HCT116 (cell line): ENCODE measurements around the gene SMPDL3A. TPM values are rescaled to one million over a fixed set of nuclear protein-coding genes. Genes with fewer than 3 reads are reported as not detected.

ENCODE experiments used
- ATAC-seq: fragments of 200-7000 bp; cut with Tn5 transposase; 2 replicates; pipeline ENCODE4 v1.9.1; 2020; ENCODE audit warnings: mild to moderate bottlenecking, moderate library complexity
- BruUV-seq: library from RNA; stranded (reverse); fragments of 400-500 nt; replicated peaks from 2 replicates; lab custom pipeline; 2021; lab: Mats Ljungman, UMichigan
- CTCF ChIA-PET: fragments of 300-600 bp; sonication (Branson Sonifier 250); formaldehyde crosslinking; loops from one replicate; lab custom pipeline; 2021; ENCODE audit warnings: antibody characterized with exemption; lab: Charles Lee
- POLR2A ChIA-PET: fragments of 300-600, 350-600 bp; sonication (Branson Sonifier 250); formaldehyde crosslinking; loops from one replicate; lab custom pipeline; 2021; ENCODE audit warnings: antibody characterized with exemption; lab: Charles Lee
- RAD21 ChIA-PET, 2 experiments: fragments of 300-600 bp; sonication (Branson Sonifier 250); formaldehyde crosslinking; loops; one replicate each; lab custom pipeline; 2023; ENCODE audit warnings: low total read pairs in 2 of 2; ENCODE audit not compliant: uncharacterized antibody in 2 of 2, unreplicated experiment in 2 of 2, low non-redundant PET in 1 of 2; lab: Charles Lee
- DNase-seq: peaks from one replicate; pipeline ENCODE4 v3.0.0-alpha.2; 2010; ENCODE audit warnings: low read depth, low spot score
- H2AFZ ChIP-seq: fragments of 200-600 bp; shearing (Covaris generic), sonication (generic); 2 replicates; pipeline ENCODE4 v1.6.1; 2017; ENCODE audit warnings: low read depth, mixed run types, mixed read lengths, antibody characterized with exemption, low read length; ENCODE audit not compliant: poor library complexity, severe bottlenecking
- H3K27ac ChIP-seq: 2 replicates; pipeline ENCODE4 v1.5.1; 2012; ENCODE audit warnings: low read depth, low read length
- H3K27me3 ChIP-seq: fragments of 200-600 bp; sonication (generic); 2 replicates; pipeline ENCODE4 v1.6.1; 2016; ENCODE audit warnings: mixed run types, low read length, mixed read lengths; ENCODE audit not compliant: insufficient read depth
- H3K36me3 ChIP-seq, 2 experiments: fragments of 200-500 bp in 1 of 2; fragments of 200-600 bp in 1 of 2; sonication (Bioruptor generic) in 1 of 2; sonication (generic) in 1 of 2; 2 replicates each; pipeline versions ENCODE4 v1.5.1 to v1.6.1; 2014 to 2016; ENCODE audit warnings: low read length in 2 of 2, inconsistent platforms in 1 of 2, mixed read lengths in 1 of 2, mixed run types in 1 of 2; ENCODE audit not compliant: insufficient read depth in 2 of 2, control insufficient read depth in 1 of 2
- H3K4me1 ChIP-seq, 2 experiments: fragments of 200-600 bp in 1 of 2; sonication (generic) in 1 of 2; 2 replicates each; pipeline versions ENCODE4 v1.5.1 to v1.6.1; 2012 to 2017; ENCODE audit warnings: low read length in 2 of 2, inconsistent platforms in 1 of 2, mild to moderate bottlenecking in 1 of 2, mixed read lengths in 1 of 2, mixed run types in 1 of 2, moderate library complexity in 1 of 2; ENCODE audit not compliant: insufficient read depth in 2 of 2, control insufficient read depth in 1 of 2
- H3K4me2 ChIP-seq: fragments of 200-600 bp; sonication (generic); 2 replicates; pipeline ENCODE4 v1.6.1; 2017; ENCODE audit warnings: mixed run types, low read length, mixed read lengths
- H3K4me3 ChIP-seq, 2 experiments: fragments of 200-600 bp in 1 of 2; sonication (generic) in 1 of 2; replicated peaks in 1 of 2; 2 replicates each; pipeline ENCODE4 v1.5.1; 2011 to 2016; ENCODE audit warnings: low read length in 2 of 2, control low read depth in 1 of 2, low read depth in 1 of 2, mild to moderate bottlenecking in 1 of 2, mixed read lengths in 1 of 2, mixed run types in 1 of 2
- H3K79me2 ChIP-seq: fragments of 200-600 bp; sonication (generic); 2 replicates; pipeline ENCODE4 v1.6.1; 2017; ENCODE audit warnings: mild to moderate bottlenecking, mixed run types, low read length, moderate library complexity, mixed read lengths; ENCODE audit not compliant: insufficient read depth
- H3K9ac ChIP-seq: fragments of 200-600 bp; sonication (generic); 2 replicates; pipeline ENCODE4 v1.6.1; 2016; ENCODE audit warnings: low read length, mixed read lengths
- H3K9me2 ChIP-seq: fragments of 200-600 bp; sonication (generic), shearing (Covaris generic); 2 replicates; pipeline ENCODE4 v1.6.1; 2017; ENCODE audit warnings: mixed run types, mild to moderate bottlenecking, moderate library complexity; ENCODE audit not compliant: insufficient read depth
- H3K9me3 ChIP-seq, 2 experiments: fragments of 200-500 bp in 1 of 2; fragments of 200-600 bp in 1 of 2; sonication (Bioruptor generic) in 1 of 2; sonication (generic) in 1 of 2; 2 replicates each; pipeline ENCODE4 v1.6.1; 2014 to 2017; ENCODE audit warnings: low read length in 2 of 2, mixed read lengths in 2 of 2, inconsistent platforms in 1 of 2, low read depth in 1 of 2, mild to moderate bottlenecking in 1 of 2, mixed run types in 1 of 2, moderate library complexity in 1 of 2; ENCODE audit not compliant: control insufficient read depth in 1 of 2, insufficient read depth in 1 of 2
- H4K20me1 ChIP-seq: fragments of 200-600 bp; sonication (generic), shearing (Covaris generic); 2 replicates; pipeline ENCODE4 v1.6.1; 2017; ENCODE audit warnings: mixed run types, mild to moderate bottlenecking, moderate library complexity; ENCODE audit not compliant: insufficient read depth
- ATF3 ChIP-seq: IDR thresholded peaks from 2 replicates; pipeline ENCODE4 v1.6.1; 2012
- CBX3 ChIP-seq: IDR thresholded peaks from 2 replicates; pipeline ENCODE4 v1.6.1; 2012; ENCODE audit warnings: low read depth
- CEBPB ChIP-seq: IDR thresholded peaks from 2 replicates; pipeline ENCODE4 v1.6.1; 2012; ENCODE audit warnings: low read depth
- EGR1 ChIP-seq: IDR thresholded peaks from 2 replicates; pipeline ENCODE4 v1.6.1; 2012; ENCODE audit warnings: low read depth
- ELF1 ChIP-seq: IDR thresholded peaks from 2 replicates; pipeline ENCODE4 v1.6.1; 2012; ENCODE audit warnings: low read depth, borderline replicate concordance
- EZH2 ChIP-seq: fragments of 200-600 bp; sonication (generic); IDR thresholded peaks from 2 replicates; pipeline ENCODE4 v1.6.1; 2017; ENCODE audit warnings: antibody characterized with exemption, mixed run types
- EZH2phosphoT487 ChIP-seq: fragments of 200-600 bp; IDR thresholded peaks from 2 replicates; pipeline ENCODE4 v1.6.1; 2018; ENCODE audit warnings: antibody characterized with exemption, borderline replicate concordance
- FOSL1 ChIP-seq: IDR thresholded peaks from 2 replicates; pipeline ENCODE4 v1.6.1; 2012; ENCODE audit warnings: low read depth
- MAX ChIP-seq: IDR thresholded peaks from 2 replicates; pipeline ENCODE4 v1.6.1; 2012
- POLR2A ChIP-seq: IDR thresholded peaks from 2 replicates; pipeline ENCODE4 v1.7.0; 2011; ENCODE audit warnings: borderline replicate concordance; ENCODE audit not compliant: insufficient read depth, insufficient read length; ENCODE audit errors: extremely low read depth
- POLR2AphosphoS5 ChIP-seq: IDR thresholded peaks from 2 replicates; pipeline ENCODE4 v1.6.1; 2011; ENCODE audit warnings: mild to moderate bottlenecking, low read depth, low read length, moderate library complexity
- RAD21 ChIP-seq: IDR thresholded peaks from 2 replicates; pipeline ENCODE4 v1.6.1; 2012; ENCODE audit warnings: low read depth, mild to moderate bottlenecking
- REST ChIP-seq: IDR thresholded peaks from 2 replicates; pipeline ENCODE4 v1.6.1; 2012; ENCODE audit warnings: low read depth
- SIN3A ChIP-seq: IDR thresholded peaks from 2 replicates; pipeline ENCODE4 v1.6.1; 2012; ENCODE audit warnings: low read depth
- SRF ChIP-seq: IDR thresholded peaks from 2 replicates; pipeline ENCODE4 v1.6.1; 2012; ENCODE audit warnings: low read depth
- YY1 ChIP-seq: IDR thresholded peaks from 2 replicates; pipeline ENCODE4 v1.6.1; 2011; ENCODE audit warnings: low read length, low read depth, moderate library complexity, mild to moderate bottlenecking; ENCODE audit not compliant: insufficient replicate concordance; ENCODE audit errors: extremely low read depth
- ZBTB33 ChIP-seq: IDR thresholded peaks from 2 replicates; pipeline ENCODE4 v1.6.1; 2011; ENCODE audit warnings: mild to moderate bottlenecking, low read length, moderate library complexity; ENCODE audit not compliant: insufficient replicate concordance; ENCODE audit errors: extremely low read depth
- ZFX ChIP-seq: fragments of 450-650 bp; IDR thresholded peaks from 2 replicates; pipeline ENCODE4 v1.6.1; 2017
- intact Hi-C: fragments of 100-400 bp; cut with micrococcal nuclease; formaldehyde crosslinking; loops from 2 replicates; pipeline ENCODE4 v1.10.0; 2022
- total RNA-seq: library from RNA; stranded (reverse); gene quantifications from one replicate; pipeline ENCODE4 v1.2.1, GENCODE V29; 2021; ENCODE audit not compliant: unreplicated experiment

The SMPDL3A gene
- total RNA-seq, 1 experiment from 2014 or later = 2.4 TPM

- TF ChIP-seq SIN3A (peak; percentile 73), ZFX (no peak), MAX (no peak; the same call in 1 of the 2 replicates), EGR1 (peak; percentile 25; the same call in 1 of the 2 replicates)
Measured at GRCh38 chr6:122798099-122798641, 9.1 kb downstream of the SMPDL3A start (continued).

- Histone ChIP-seq H3K9ac (no peak overlapping the region), H3K4me1 (peaks cover 3 to 34% of the 10 kb centered on the region in 2 experiments), H3K9me2 (no peaks in the 10 kb centered on the region), H4K20me1 (no peaks in the 10 kb centered on the region), H3K27ac (no peak overlapping the region), H3K27me3 (no peaks in the 10 kb centered on the region), H3K4me2 (peak overlapping the region; percentile 65), H3K79me2 (no peaks in the 10 kb centered on the region), H3K4me3 (no peak overlapping the region), H3K36me3 (no peaks in the 10 kb centered on the region), H3K9me3 (no peaks in the 10 kb centered on the region), H2AFZ (no peak overlapping the region)
- ChIA-PET RAD21 (no interaction called here), CTCF (no interaction called here), POLR2A (interaction anchor here (1.1 to 1.8 kb wide), 2 partner anchors 10 to 19 kb away, joined by 3 to 18 read pairs; partner anchors contain the start of gene SMPDL3A)
- BruUV-seq = no TSS peak
- no peak for DNase-seq
- TF ChIP-seq EGR1 (no peak), POLR2A (no peak), ZBTB33 (no peak), SIN3A (no peak), EZH2 (no peak), REST (no peak), CEBPB (no peak), RAD21 (no peak), ATF3 (no peak), YY1 (no peak), CBX3 (no peak), ELF1 (no peak), POLR2AphosphoS5 (no peak), FOSL1 (no peak), SRF (no peak), ZFX (no peak), EZH2phosphoT487 (no peak)
- no peak for ATAC-seq
- intact Hi-C loops = no loop called here
Measured at GRCh38 chr6:122799140-122799745, 10.2 kb downstream of the SMPDL3A start.
